GM23338 (cell line): ENCODE results near the gene TSPAN32. TPM values are rescaled to one million over a fixed set of nuclear protein-coding genes. Genes with fewer than 3 reads are reported as not detected.

Experiments
- ATAC-seq: fragments of 200-7000 bp; cut with Tn5 transposase; 3 replicates; pipeline ENCODE4 v1.9.1; 2020
- DNase-seq: peaks from one replicate; pipeline ENCODE4 v3.0.0-alpha.2; 2015; ENCODE audit warnings: low spot score
- H2AFZ ChIP-seq: fragments of 200-600 bp; sonication (generic); 2 replicates; pipeline ENCODE4 v1.8.0; 2016; ENCODE audit warnings: antibody characterized with exemption, mild to moderate bottlenecking, moderate library complexity
- H3F3A ChIP-seq: fragments of 200-600 bp; sonication (generic); replicated peaks from 2 replicates; pipeline ENCODE4 v1.8.0; 2017; ENCODE audit warnings: antibody characterized with exemption, mixed run types, low read depth
- H3K27ac ChIP-seq: fragments of 200-600 bp; sonication (generic); 2 replicates; pipeline ENCODE4 v1.6.1; 2016; ENCODE audit warnings: low read depth
- H3K27me3 ChIP-seq: fragments of 200-600 bp; sonication (generic); 2 replicates; pipeline ENCODE4 v1.8.0; 2016; ENCODE audit warnings: mild to moderate bottlenecking, mixed run types, moderate library complexity; ENCODE audit not compliant: insufficient read depth
- H3K36me3 ChIP-seq: fragments of 200-600 bp; sonication (generic); 2 replicates; pipeline ENCODE4 v1.8.0; 2016; ENCODE audit warnings: mild to moderate bottlenecking; ENCODE audit not compliant: insufficient read depth
- H3K4me1 ChIP-seq: fragments of 200-600 bp; sonication (generic); 2 replicates; pipeline ENCODE4 v1.8.0; 2016; ENCODE audit warnings: mild to moderate bottlenecking, moderate library complexity; ENCODE audit not compliant: insufficient read depth
- H3K4me2 ChIP-seq: fragments of 200-600 bp; sonication (generic); 2 replicates; pipeline ENCODE4 v1.7.1; 2017; ENCODE audit warnings: mixed run types
- H3K4me3 ChIP-seq: fragments of 200-600 bp; sonication (generic); 2 replicates; pipeline ENCODE4 v1.6.1; 2016; ENCODE audit warnings: mixed run types
- H3K79me2 ChIP-seq: fragments of 200-600 bp; sonication (generic); replicated peaks from 2 replicates; pipeline ENCODE4 v1.8.0; 2017; ENCODE audit warnings: mild to moderate bottlenecking; ENCODE audit not compliant: insufficient read depth
- H3K9me2 ChIP-seq: fragments of 200-600 bp; sonication (generic); 2 replicates; pipeline ENCODE4 v1.8.0; 2017; ENCODE audit not compliant: insufficient read depth
- H4K20me1 ChIP-seq: fragments of 200-600 bp; sonication (generic); replicated peaks from 2 replicates; pipeline ENCODE4 v1.8.0; 2017; ENCODE audit warnings: mild to moderate bottlenecking; ENCODE audit not compliant: insufficient read depth
- H3K27ac Mint-ChIP-seq: 2 replicates; pipeline ENCODE4 v1.8.0; 2020; ENCODE audit warnings: inconsistent platforms, mild to moderate bottlenecking, moderate library complexity, mixed read lengths
- H3K27me3 Mint-ChIP-seq: 3 replicates; pipeline ENCODE4 v1.8.0; 2022; ENCODE audit warnings: low read depth, mild to moderate bottlenecking, moderate library complexity, mixed read lengths, inconsistent platforms; ENCODE audit not compliant: insufficient read depth, poor library complexity
- H3K36me3 Mint-ChIP-seq: 3 replicates; pipeline ENCODE4 v1.8.0; 2021; ENCODE audit warnings: low read depth, mild to moderate bottlenecking, inconsistent platforms, moderate library complexity, mixed read lengths
- H3K4me1 Mint-ChIP-seq: 3 replicates; pipeline ENCODE4 v1.8.0; 2020; ENCODE audit warnings: mild to moderate bottlenecking, inconsistent platforms, mixed read lengths
- H3K4me3 Mint-ChIP-seq: 3 replicates; pipeline ENCODE4 v1.8.0; 2021; ENCODE audit warnings: moderate library complexity, mild to moderate bottlenecking, inconsistent platforms, mixed read lengths
- H3K9me3 Mint-ChIP-seq: 3 replicates; pipeline ENCODE4 v1.8.0; 2020; ENCODE audit warnings: moderate library complexity, mild to moderate bottlenecking, inconsistent platforms, mixed read lengths
- CTCF ChIP-seq, 2 experiments: fragments of 200-600 bp in 1 of 2; sonication (generic) in 1 of 2; conservative IDR thresholded peaks; 2 replicates each; pipeline versions ENCODE4 v1.5.1 to v1.6.1; 2016 to 2017; ENCODE audit warnings: antibody characterized with exemption in 2 of 2, low read depth in 2 of 2, mild to moderate bottlenecking in 2 of 2, moderate library complexity in 1 of 2
- EZH2phosphoT487 ChIP-seq: fragments of 200-600 bp; sonication (generic); IDR thresholded peaks from one replicate; pipeline ENCODE4 v1.8.1; 2018; ENCODE audit warnings: antibody characterized with exemption; ENCODE audit not compliant: unreplicated experiment
- JUNB ChIP-seq: IDR thresholded peaks from one replicate; pipeline ENCODE4 v1.6.1; 2016; ENCODE audit warnings: antibody characterized with exemption; ENCODE audit not compliant: unreplicated experiment
- NANOG ChIP-seq: IDR thresholded peaks from 2 replicates; pipeline ENCODE4 v1.6.1; 2016; ENCODE audit warnings: antibody characterized with exemption, borderline replicate concordance
- STAT1 ChIP-seq: IDR thresholded peaks from one replicate; pipeline ENCODE4 v1.6.1; 2016; ENCODE audit warnings: antibody characterized with exemption; ENCODE audit not compliant: unreplicated experiment
- ZNF114 ChIP-seq: fragments of 250-450 bp; sonication (Bioruptor Pico); IDR thresholded peaks from 2 replicates; pipeline ENCODE4 v1.5.0; 2020; ENCODE audit warnings: mild to moderate bottlenecking, moderate library complexity
- ZNF462 ChIP-seq: fragments of 250-450 bp; sonication (Bioruptor Pico); IDR thresholded peaks from 2 replicates; pipeline ENCODE4 v1.5.0; 2020; ENCODE audit warnings: mild to moderate bottlenecking, moderate library complexity
- polyA plus RNA-seq: library from polyadenylated mRNA; unstranded; fragments of >200 nt; fragmentation: Nextera tagmentation; extraction: Ambion mirVana; gene quantifications from 2 replicates; pipeline ENCODE4 v1.2.1, GENCODE V29; 2016
- total RNA-seq: library from RNA; depleted of rRNA; stranded (reverse); fragments of >200 nt; shearing (Covaris generic); gene quantifications from 2 replicates; pipeline ENCODE4 v1.2.3, GENCODE V29; 2014

The TSPAN32 gene
- total and polyA plus RNA-seq, 2 experiments from 2014 or later = not detected

- TF ChIP-seq ZNF462 (CRISPR knock-in tag) = no peak
Observed at GRCh38 chr11:2365571-2366210, 63.9 kb downstream of the TSPAN32 start (continued).

GRCh38 chr11:2366276-2366675 is 64.5 kb downstream of the TSPAN32 start:
- Histone ChIP-seq H3K27ac (no peak overlapping the region), H3K27me3 (no peaks in the 10 kb centered on the region), H3K79me2 (no peaks in the 10 kb centered on the region), H3K4me1 (no peaks in the 10 kb centered on the region), H4K20me1 (no peaks in the 10 kb centered on the region), H3K9me2 (no peaks in the 10 kb centered on the region), H3K4me2 (no peak overlapping the region), H3K36me3 (no peaks in the 10 kb centered on the region), H2AFZ (no peak overlapping the region), H3K4me3 (no peak overlapping the region), H3F3A (no peaks in the 10 kb centered on the region)
- Mint-ChIP-seq H3K4me1 (no peaks in the 10 kb centered on the region), H3K4me3 (no peak overlapping the region), H3K27me3 (peaks cover 9% of the 10 kb centered on the region), H3K9me3 (no peaks in the 10 kb centered on the region; the same call in 1 of the 3 replicates), H3K36me3 (no peaks in the 10 kb centered on the region; the same call in 2 of the 3 replicates), H3K27ac (no peak overlapping the region)
- no peak for DNase-seq
- ATAC-seq = no peak
- no peak for TF ChIP-seq ZNF462 (CRISPR knock-in tag)
- no peak for TF ChIP-seq JUNB
- no peak for TF ChIP-seq STAT1
- no peak for TF ChIP-seq ZNF114
- TF ChIP-seq CTCF (conservative IDR thresholded peaks at IDR 0.05; ENCODE audit: low read depth in 2 of 2) = no peak
- TF ChIP-seq NANOG = no peak
- TF ChIP-seq EZH2phosphoT487 = no peak
